ENCODE measurements around the gene CHST4.
"Not testable (repeated sequence)": the region's sequence is repeated elsewhere in the genome, so short reads cannot be mapped to it uniquely, and the experiment has no call there.

The CHST4 gene

GRCh38 chr16:71526111-71526631 is at the start of gene CHST4:
CHST4 (plus strand) TSS chr16:71526426; CDS start chr16:71536678, 10,252 bp downstream.
- DNase-seq = no peak

DNA sequence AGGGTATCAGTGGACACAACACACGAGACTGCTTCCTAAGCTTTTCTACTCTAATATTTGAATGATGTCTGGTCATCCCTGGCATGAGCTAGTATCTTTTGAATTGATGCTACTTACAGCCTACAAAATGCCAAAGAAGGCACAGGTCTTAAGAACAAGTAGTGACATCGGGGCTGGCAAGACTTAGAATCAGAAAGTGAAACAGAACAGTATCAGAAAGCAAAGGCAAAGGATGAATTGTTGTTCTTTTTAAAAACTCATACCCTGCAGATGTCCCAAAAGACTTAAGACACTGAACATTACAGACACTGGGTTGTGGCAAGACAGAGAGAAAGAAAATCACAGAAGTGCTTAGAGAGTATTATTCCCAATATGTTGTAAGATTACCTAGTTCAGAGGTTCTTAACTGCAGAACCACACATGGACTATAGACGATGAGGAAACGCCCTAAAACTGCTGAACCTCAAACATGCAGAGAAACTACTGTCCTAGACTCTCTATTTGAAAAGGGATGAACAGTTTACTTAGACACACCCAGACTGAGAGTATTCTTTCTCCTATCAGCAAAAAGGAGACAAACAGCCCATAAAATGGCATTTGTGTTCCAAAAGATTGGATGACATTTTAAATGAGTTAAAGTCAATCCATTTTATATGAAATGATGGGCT is 49.6 kb upstream of the CHST4 start:
- DNase-seq = no peak

GRCh38 chr16:71479420-71479819 is 46.8 kb upstream of the CHST4 start:
- DNase-seq = peak in 8 of 56 donors; percentile 0 to 33 (median 6)

DNA sequence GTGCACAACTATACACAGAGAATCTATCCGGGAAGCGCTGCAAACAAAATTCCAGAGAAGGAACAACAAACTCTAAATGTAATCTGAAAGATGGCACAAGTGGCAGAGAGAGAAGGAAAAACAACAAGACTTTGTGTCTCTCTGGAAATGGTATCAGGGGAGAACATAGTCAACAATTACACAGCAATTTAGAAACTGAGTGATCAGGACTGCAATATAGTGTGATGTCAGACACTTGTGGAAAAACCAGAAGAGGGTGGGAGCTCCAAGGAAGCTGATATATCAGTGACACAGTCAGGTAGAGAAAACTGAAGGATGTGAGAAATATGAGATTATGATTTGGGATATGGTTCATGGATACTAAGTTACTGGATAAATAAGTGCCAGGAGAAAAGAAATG is 45.3 kb upstream of the CHST4 start:
- no peak for DNase-seq

- no peak for DNase-seq
These were observed 43.7 kb upstream of the CHST4 start for GRCh38 chr16:71482569-71482968.

DNA sequence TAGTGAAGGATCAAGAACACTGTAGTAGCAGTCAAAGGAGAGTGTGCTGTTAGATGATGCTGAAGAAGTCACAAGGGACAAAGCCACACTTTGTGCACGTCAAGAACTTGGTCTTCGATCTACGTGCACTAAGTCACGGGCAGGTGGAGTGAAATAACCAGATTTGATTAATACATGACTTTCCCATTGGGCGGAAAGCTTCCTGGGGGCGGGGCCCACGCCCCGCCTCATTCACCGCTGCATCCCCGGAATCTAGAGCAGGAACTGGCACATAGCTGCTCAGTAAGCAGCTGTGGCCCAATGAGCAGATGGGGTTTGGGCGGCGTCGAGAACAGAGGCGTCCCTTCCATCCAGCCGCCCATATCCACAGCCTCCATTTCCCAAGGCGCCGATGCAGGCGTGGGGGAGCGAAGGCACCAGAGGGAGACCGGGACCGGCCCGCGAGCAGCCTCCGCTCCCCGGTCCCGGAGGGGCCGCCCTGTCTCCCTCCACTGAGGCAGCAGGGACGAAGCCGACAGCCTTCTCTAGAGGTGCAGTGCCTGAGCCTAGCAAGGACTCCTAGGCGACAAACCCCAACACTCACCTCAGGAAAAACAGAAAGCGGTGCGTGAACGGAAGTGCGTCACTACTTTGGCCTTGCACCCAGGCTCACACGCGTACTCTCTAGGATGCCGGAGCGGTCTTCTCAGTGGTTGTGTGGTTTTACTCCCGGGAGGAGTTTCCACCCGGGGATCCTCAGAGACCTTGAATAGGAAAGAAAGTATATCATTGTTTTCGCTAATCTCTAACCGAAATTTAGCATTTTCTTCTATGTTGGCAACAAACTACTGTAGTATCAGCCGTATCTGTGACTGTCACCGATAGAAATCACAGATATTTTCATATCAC is 42.0 kb upstream of the CHST4 start:
- peak; percentile 40 to 95 (median 86) for DNase-seq

DNA sequence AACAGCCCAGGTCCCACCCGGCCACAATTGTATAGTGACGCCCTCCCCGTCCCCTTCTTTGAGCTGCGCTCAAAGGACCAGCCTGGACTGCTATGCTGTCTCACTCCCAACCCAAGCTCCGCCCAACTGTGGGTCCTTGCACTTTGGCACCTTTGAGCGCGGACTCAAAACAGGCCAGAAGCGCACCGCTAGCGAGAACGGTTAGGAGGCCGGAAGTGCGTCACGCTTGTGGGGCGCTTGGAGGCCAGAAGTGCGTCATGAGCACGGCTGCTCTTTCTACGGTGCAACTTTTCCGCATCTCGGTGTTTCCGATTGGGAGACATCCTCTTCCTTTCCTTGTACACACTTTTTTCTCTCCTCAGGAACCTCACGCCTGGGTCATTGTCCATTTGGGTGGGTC is 37.1 kb upstream of the CHST4 start, which contains the start of gene ZNF19:
ZNF19 (minus strand) TSS at position 203 of the 400 bp plus-strand sequence. CDS start 7,210 bp downstream, outside the sequence.
- DNase-seq = no peak

GRCh38 chr16:71490361-71490760 is 35.9 kb upstream of the CHST4 start:
- DNase-seq = no peak

- no peak for DNase-seq
These were observed 35.2 kb upstream of the CHST4 start for GRCh38 chr16:71491054-71491453.

- no peak for DNase-seq
These were observed 33.4 kb upstream of the CHST4 start for GRCh38 chr16:71492786-71493185.

- no peak for DNase-seq
These were observed 33.0 kb upstream of the CHST4 start for GRCh38 chr16:71493213-71493612.

DNA sequence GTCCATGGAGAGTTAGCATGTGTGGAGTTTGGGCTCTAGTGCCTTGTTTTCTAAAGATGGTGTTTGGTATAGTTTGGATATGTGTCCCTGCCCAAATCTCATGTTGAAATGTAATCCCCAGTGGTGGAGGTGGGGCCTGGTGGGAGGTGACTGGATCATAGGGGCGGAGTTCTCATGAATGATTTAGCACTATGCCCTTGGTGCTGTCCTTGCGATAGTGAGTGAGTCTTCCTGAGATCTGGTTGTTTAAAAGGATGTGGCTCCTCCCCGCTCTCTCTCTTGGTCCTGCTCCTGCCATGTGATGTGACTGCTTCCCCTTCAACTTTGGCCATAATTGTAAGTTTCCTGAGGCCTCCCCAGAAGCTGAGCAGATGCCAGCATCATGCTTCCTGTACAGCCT is 28.2 kb upstream of the CHST4 start:
- DNase-seq = no peak

DNA sequence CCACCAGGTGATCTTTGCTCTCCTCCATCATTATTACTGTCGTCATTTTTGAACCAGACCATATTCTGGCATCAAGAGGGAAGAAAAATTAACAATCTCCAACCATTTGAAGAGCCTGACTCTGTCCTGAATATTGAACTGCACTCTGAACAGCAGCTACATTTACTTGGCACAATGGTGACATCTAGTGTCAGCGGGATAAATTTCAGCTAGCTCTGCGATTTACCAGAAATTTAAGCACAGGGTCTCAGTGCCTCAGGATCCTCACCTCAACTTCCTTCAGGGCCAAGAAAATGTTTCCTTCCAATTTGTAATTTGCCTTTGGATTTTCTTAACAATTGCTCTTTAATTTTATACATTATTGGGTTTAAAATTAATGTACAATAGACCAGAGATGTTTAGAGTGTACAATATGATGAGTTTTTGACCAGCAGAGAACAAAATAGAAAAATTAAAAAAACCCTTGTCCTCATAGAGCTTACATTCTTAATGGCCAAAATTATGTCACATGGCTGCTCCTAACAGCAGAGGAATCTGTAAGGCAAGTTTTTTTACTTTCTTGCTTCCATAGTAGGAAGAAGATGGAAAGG is 26.4 kb upstream of the CHST4 start:
- DNase-seq = peak in 24 of 56 donors; percentile 0 to 40 (median 6)

- no peak for DNase-seq
These were observed 25.3 kb upstream of the CHST4 start for GRCh38 chr16:71500964-71501363.

- no peak for DNase-seq
These were observed 24.7 kb upstream of the CHST4 start for GRCh38 chr16:71501547-71501946.

- not testable (repeated sequence) for DNase-seq
These were observed 22.2 kb upstream of the CHST4 start for GRCh38 chr16:71504051-71504450.

GRCh38 chr16:71504901-71505300 is 21.3 kb upstream of the CHST4 start:
- DNase-seq = no peak

DNA sequence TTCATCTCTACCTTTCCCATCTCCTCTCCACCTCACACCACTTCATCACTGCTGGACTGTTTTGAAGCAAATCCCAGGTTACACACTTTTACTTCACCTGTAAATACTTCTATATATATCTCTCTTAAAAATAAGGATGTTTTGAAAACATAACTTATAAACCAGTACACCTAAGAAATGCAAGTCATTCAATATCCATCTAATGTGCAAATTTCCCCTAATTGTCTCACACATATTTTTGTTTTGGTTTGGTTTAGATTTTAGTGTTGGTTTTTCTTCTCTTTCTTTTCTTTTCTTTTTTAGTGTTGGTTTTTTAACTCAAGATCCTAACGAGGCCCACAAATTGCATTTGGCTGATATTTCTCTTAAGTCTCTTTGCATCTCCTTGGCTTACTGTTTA is 19.2 kb upstream of the CHST4 start:
- DNase-seq = no peak

GRCh38 chr16:71513302-71513701 is 12.9 kb upstream of the CHST4 start:
- DNase-seq = no peak

GRCh38 chr16:71514476-71514875 is 11.8 kb upstream of the CHST4 start:
- DNase-seq = no peak

DNA sequence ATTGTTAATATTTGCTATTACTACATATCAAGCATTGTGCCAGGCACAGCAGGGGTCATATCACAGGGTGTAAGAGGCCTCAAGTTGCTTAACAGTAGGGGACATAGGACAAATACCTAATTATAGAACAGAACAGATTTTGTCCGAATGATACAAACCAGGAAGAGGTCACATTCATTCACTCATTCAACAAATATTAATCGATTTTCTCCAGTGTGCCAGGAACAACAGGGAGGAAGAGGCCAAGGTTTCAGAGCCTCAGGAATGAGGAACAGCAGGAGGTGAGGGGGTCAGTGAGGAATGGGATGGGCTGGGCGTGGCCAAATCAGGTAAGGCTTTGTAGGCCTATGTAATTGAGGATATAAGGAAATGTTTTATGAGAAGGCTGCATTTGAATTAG is 11.2 kb upstream of the CHST4 start:
- DNase-seq = no peak

- DNase-seq = no peak
These were observed 5.7 kb upstream of the CHST4 start for GRCh38 chr16:71520550-71520949.

Measured in nucleus accumbens (tissue), 56 donors.